ENCODE results near the gene DACH1. TPM values are rescaled to one million over a fixed set of nuclear protein-coding genes. Genes with fewer than 3 reads are reported as not detected.
A peak's percentile ranks its signal among the peaks of the same experiment; 100 is the strongest.

The DACH1 gene
- total RNA-seq, 1 donor from 2014 or later, result 4.9 TPM

DNA sequence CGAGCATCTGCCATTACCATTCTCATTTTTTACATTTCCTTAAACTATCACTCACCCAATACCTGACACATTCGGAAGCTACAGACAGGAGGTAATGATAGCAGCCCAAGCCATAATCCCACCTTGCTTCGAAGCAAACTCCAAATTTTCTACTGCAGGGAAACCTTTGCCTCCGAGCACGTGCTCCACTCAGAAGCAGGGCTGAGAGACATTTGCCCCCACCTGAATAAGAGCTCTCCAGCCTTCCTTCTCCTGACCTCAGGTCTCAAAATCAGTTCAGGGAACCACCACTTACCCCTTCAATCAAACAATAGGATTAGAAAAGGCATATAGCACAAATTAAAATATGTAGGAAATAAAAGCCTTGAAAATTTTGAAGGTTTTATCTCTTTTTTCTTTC lies 2.3 kb upstream of the DACH1 start:
- no peak for ATAC-seq
- DNase-seq (ENCODE audit: low spot score), result no peak
- intact Hi-C loops (cut with DNase I), result no loop called here

DNA sequence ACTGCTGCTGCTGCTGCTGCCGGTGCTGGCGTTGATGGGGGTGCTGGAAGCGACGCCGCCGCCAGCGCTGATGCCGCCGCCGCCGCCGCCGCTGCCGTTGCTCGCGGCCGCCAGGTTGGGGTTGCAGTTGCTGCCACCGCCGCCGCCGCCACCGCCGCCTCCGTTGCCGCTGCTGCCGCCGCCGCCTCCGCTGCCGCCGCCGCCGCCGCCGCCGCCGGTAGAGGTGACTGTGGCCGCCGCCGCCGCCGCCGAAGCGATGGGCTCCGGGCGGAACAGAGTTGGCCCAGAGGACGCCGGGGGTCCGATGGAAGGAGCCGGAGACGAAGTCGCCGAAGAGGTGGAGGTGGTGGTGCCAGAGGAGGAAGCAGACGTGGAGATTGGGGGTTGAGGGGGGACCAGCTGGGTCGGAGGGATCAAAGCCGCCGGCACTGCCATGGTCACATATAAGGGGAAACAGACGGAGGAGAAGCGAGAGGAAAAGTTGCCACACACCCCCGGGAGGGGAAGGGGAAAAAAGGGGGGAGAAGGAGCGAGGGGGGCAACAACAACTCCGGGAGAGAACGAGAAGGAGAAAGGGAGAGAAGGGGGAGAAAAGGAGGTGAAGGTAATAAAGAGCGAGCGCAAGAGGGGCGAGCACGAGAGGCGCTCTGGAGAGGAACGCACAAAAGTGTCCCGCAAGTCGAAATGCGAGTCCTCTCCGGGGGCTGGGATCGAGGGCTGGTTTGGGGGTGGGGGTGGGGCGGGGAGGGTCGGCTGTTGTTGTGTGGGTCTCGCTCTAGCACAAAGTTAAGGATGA lies 471 bp downstream of the DACH1 start:
- DNase-seq (ENCODE audit: low spot score) (peak; percentile 53), ATAC-seq (peak; percentile 20)
- intact Hi-C loops (cut with DNase I), result no loop called here

DNA sequence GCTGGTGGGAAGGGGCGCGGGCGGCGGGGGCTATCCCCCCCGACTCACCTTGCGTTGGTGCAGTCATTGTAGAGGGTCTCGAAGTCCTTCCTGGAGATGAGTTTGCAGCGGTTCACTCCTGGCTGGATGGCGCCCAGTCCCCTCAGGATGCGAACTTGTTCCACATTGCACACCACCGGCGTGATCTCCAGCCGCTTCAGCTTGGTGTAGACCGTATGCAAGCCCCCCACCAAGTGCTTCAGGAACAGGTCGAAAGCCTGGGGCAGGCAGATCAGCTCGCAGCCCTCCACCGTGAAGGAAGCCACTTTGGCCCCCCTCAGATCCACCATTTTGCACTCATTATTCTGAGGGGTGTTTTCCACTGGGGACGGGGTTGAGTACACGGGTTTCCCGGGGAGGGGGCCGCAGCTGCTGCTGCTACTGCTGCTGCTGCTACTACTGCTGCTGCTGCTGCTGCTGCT lies 1.1 kb downstream of the DACH1 start:
- intact Hi-C loops (cut with DNase I), result no loop called here
- peak; percentile 57 for DNase-seq (ENCODE audit: low spot score)
- no peak for ATAC-seq

DNA sequence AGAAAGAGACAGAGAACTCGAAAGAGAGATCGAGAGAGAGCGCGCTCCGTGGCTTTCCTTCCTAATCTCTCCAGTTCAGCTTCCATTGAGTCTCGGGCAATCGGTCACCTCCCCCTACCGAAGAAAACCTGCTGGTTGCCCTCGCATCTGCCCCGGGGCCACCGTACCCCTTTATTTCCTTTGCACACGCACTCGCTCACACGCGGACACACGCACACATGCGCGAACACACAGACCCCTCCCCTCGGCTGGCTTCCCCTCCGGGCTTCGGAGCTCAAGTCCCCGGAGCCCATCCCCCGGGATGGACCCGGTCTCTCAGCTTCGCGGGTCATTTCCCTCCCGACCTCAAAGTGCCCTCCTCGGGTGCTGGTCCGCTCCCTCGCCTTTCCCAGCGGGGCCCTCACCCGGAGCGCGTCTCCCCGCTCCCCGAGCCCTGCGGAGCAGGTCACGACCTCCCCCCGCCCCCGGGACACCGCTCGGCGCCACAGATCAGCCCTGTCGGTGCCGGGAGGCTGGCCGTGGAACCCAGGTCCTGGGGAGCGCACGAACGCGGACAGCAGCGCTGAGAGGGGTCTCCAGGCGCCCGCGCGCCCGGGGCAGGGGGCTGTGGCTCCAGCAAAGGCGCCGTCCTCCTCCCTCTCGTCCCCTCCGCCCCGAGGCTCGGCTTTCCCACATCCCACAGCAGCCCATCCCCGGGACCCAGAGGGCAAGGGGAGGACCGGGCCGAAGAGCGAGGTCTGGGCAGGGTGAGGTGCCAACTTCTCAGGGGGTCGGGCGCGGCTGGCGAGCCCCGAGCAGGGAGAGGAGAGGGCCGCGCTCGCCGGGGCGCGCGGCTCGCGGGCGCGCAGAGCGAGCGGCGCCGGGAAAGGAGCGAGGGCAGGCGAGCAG lies 1.8 kb downstream of the DACH1 start:
- peak; percentile 33 for ATAC-seq

DNA sequence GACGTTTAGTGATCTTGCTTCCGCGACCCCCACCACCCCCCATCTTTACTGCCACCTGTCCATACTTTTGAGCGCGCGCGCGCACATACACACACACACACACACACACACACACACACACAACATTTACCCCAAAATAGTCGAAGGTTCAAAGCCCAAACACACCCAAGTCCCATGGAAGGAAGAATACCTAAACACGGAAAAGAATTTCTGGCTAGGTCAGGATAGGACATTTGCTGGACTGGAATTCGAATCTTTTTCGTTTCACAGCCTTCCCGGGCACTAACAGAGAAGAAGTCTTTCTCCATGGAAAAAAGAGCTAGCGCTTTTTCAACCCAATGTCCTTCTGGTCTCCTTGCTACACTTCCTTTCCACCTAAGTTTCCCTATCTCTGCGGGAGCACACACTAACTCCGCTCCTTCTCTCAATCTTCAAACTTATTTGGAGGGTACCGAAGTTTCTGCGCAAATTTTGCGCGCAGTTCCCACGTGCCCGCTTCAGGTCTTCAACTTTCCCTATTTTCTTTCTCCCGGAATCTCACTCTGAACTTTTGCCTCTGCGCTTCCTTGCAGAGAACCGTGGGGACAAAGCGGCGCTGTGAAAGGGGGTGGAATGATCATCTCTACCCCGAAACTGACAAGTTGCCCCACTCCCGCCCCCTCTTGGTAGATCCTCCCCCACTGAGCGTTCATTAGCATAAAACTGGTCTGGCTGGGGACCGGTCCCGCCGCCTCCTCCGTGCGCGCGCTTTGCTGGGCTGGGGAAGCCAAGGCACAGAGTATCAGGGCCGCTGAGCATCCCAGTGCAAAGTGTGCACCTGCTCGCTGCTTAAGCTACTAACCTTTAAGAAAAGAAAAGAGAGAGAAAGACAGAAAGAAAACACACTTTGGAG lies 2.7 kb downstream of the DACH1 start:
- DNase-seq (ENCODE audit: low spot score) (peak; percentile 61), ATAC-seq (peak; percentile 65)
- intact Hi-C loops (cut with DNase I), result no loop called here

More for the DNA sequence above, 1.8 kb downstream of the DACH1 start:
- DNase-seq (ENCODE audit: low spot score), result peak; percentile 56
- intact Hi-C loops (cut with DNase I), result no loop called here

DNA sequence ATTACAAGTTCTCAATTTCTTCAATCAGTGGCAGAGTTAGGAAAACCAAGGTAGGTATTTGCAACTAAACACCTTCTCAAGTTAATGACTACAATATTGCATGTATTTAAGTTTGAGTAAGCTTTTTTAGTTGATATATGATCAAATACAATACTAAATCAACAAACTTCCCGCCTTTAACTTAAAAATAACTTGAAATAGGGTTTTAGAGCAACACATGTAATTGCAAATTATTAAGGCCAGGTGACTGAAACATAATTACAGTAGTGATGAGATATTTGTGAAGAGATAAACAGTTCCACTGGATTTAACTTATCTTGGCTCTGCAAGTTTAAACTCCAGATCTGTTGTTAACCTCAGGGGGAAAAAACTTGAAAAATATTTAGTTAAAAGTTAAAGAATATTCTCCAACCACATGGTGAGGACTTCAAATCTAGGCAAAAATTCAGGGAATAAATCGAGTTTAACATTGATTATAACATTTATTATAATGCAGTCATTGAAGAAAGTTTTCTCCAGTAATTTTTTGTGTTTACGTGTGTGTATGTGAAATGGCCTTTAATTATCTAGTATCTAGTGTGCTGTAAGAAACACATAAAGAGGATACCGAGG lies 3.6 kb downstream of the DACH1 start:
- intact Hi-C loops (cut with DNase I), result no loop called here
- no peak for ATAC-seq
- no peak for DNase-seq (ENCODE audit: low spot score)

DNA sequence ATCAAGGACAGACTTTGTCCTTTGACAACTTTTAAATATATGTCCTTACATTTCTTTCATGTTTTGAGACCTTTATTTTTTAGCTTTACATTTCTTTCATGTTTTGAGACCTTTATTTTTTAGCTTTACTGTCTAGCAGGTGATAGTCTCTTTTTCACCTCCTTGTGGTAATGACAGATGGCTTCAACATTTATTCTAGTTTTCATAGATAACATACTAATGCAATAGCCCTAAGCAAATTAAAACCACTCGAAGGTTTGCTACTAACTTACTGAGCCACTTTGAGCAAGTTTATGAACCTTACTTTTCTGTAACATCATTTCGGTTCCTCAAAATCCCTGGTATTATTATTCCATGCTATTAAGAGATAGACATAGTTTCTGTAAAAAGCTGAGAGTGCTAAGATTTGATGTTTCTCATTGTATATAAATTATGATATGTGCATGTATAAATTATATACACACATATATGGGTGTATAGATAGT lies 4.5 kb downstream of the DACH1 start:
- DNase-seq (ENCODE audit: low spot score), result no peak
- ATAC-seq, result no peak
- intact Hi-C loops (cut with DNase I), result no loop called here

DNA sequence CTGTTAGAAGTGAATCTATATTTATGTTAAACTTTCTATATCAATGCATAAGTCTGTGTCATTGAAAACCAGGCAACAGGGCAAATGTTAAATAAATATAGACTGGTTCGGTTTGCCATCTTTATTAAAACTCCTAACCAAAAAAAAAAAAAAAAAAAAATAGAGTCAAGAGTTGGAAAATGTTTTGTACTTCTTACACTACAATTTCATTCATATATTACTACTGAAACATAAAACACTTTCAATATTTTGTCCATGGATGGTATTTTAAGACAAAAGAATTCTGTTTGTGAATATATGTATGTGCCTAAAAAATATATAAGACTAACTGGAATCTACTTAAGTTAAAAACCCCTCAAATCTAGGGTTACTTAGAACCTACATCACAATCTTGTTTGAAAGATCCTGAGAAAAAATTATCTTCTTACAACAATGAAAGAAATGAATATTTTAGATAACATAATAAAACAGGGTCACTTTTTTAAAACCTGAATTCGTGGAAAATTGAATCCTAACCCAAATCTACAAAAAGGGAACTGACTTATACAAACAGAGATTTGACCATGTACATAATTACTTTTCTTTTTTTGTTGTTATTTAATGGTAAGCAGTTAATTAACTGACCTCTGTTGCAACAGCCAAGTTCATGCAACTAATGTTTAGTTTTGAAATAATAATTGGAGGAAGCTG lies 5.1 kb downstream of the DACH1 start:
- DNase-seq (ENCODE audit: low spot score) (no peak), ATAC-seq (no peak)
- intact Hi-C loops (cut with DNase I), result no loop called here

DNA sequence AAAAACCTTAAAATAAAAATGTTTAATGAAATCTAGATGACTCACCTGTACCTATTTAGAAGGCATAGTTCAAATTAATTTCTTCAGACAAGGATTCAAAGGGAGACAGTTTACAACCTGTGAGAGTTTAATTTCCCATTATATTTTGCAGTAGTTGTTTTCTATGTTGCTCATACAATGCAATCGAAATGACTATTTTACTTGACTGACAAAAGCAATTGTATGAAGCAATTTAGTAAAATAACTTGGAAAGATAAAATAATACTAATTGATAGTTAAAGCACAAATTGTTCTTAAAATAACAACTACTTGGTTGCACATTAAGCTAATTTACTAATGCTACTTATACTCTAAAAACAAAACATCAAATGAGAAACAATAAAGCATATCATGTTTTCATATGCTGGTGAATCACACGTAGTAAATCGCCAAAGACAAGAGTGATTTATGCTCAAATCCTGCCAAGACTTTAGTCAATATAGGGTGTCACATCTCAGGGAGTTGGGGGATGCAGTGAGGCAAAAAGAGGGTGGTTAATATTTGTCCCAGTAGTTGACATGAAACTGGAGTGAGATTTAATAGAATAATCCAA lies 6.4 kb downstream of the DACH1 start:
- DNase-seq (ENCODE audit: low spot score) (no peak), ATAC-seq (no peak)
- intact Hi-C loops (cut with DNase I), result no loop called here

DNA sequence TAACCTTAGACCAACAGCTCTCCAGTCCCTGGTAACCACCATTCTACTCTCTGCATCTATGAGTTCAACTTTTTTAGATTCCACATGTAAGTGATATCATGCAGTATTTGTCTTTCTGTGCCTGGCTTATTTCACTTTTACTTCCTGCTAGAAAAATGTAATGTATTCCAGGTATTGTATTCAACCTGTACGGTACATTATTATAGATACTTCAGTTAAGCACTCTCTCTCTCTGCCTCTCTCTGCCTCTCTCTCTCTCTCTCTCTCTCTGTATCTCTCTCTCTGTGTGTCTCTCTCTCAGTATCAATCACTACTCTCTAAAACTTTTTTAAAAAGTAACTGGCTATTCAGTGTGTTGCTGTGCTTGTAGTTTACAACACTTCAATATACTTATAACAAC lies 8.4 kb downstream of the DACH1 start:
- intact Hi-C loops (cut with DNase I), result no loop called here
- DNase-seq (ENCODE audit: low spot score), result no peak
- ATAC-seq, result no peak

DNA sequence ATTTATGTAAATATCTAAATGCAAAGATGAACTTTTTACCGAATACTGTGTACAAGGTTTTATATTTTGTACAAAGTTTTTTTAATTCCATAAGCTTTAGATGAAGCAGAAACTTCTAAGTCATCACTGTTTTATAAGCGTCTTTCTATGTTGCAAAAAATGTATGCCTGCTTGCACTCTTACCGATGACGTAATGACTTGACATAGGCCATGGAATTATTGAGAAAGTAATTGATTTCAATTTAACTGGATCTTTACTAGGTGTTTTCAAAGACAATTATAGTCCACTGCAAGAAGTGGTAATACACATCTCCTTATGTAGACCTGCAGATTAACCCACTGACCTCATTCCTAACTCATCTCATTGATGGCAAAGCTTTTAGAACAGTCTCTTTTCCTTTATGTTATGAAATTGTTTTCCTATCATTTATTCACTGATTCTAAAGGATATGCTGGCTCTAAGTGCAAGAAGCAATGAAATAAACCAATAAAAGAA lies 10.4 kb downstream of the DACH1 start:
- DNase-seq (ENCODE audit: low spot score) (no peak), ATAC-seq (no peak)
- intact Hi-C loops (cut with DNase I), result no loop called here

DNA sequence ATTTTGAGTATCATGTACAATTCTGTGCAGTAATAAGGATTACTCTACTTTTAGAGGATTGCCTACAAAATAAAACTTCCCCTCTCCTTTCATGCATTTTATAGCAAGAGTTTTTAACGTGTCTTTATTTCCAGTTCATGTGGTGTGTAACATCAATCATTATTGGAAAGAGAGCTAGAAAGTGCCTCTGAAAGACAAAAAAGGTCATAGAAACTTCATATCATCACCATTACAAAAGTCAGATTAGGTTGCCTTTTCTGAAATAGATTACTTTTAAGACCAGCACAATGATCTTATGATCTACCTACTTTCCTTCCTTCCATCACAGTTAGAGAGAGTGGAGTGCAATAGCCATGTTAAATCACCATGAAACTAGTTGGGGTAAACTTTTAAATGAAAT lies 12.6 kb downstream of the DACH1 start:
- intact Hi-C loops (cut with DNase I), result no loop called here
- ATAC-seq, result no peak
- DNase-seq (ENCODE audit: low spot score), result no peak

DNA sequence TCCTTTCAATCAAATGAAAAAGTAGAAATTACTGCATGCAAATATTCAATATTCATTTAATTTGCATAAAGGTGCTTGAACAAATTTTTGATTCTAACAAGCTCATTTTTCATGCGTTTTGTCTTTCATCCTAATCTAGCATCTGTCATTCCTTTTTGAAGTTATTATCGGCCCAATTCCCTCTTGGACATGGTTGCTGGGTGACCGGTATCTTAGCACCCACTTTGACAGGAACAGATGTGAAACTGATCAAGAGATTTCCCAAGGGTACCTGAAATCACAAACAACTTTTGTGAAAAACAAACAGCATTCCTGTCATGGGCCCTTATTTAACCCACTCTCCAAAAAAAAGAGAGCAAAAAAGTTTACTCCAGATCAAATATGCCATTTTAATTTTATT lies 13.3 kb downstream of the DACH1 start:
- no peak for DNase-seq (ENCODE audit: low spot score)
- intact Hi-C loops (cut with DNase I), result no loop called here
- no peak for ATAC-seq

DNA sequence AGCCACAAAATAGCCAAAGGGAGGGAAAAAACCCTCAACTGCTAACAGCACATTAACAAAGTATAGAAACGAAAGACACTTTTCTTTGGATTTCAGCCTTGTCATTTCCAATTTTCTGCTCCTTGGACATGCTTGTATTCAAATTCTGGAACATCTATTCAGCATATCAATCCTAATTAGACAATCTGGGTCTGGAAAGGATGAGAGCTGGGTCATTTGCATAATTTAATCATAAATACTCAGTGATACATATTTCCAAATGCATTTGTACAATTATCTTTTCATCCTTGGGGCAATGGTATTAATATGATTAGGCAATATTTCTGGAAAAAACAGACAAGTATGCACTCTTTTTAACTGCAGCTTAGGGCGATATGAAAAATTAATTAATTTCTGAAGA lies 14.3 kb downstream of the DACH1 start:
- ATAC-seq (no peak), DNase-seq (ENCODE audit: low spot score) (no peak)
- intact Hi-C loops (cut with DNase I), result no loop called here

DNA sequence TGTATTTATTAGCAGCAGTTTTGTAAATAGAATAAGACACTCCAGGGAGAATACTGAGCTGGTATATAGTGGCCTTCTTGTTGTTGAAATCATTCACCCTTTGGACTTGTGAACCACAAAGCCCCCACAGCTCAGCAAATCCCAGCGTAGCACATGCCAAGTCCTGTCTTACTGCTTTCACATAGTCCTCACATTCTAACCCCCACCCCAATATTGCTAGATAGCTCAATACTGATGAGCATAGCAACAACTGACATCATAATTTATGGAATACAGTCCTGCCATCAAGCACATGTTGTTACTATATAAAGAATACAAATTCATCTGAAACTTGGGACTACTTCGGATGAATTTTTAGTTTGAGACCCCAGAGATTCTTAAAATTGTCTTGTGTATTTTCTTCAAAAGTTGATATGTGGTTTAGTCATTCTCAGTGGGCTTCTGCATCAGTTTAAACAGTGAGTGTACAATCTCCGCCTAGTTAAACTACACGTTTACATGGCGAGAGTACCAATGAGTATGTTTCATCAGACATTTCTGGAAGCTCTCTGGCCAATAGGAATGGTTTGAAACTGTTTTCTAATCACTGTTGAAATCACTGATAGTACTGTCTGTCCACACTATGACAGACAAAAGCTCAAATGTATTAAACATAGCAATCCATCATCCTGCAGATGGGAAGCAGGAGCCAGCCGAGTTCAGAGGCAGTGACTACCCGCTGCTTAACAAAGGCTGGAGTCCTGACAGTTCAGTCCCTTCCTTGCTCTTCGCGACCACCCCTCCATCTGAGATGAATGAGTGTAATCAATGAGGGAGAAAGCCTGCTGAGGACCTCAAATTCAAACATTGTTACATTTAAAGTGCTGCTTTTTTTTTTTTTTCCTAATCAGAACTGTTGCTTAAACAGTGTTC lies 15.2 kb downstream of the DACH1 start:
- ATAC-seq (no peak), DNase-seq (ENCODE audit: low spot score) (no peak)
- intact Hi-C loops (cut with DNase I), result no loop called here

DNA sequence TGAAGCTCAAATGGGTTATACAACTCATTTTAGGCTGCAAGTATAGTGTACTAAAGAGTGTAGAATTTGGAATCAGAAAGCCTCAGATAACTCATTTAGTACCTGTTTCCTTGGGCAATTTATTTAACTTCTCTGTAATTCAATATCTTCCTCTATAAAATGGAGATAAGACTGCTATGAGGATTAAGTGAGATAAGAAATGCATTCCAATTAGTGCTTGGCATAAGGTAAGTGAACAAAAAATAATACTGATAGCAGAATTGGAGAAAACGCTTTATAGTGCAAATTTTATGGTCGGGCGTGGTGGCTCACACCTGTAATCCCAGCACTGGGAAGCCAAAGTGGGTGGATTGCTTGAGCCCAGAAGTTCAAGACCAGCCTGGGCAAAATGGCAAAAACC lies 25.0 kb downstream of the DACH1 start:
- DNase-seq (ENCODE audit: low spot score) (no peak), ATAC-seq (no peak)
- intact Hi-C loops (cut with DNase I), result no loop called here

DNA sequence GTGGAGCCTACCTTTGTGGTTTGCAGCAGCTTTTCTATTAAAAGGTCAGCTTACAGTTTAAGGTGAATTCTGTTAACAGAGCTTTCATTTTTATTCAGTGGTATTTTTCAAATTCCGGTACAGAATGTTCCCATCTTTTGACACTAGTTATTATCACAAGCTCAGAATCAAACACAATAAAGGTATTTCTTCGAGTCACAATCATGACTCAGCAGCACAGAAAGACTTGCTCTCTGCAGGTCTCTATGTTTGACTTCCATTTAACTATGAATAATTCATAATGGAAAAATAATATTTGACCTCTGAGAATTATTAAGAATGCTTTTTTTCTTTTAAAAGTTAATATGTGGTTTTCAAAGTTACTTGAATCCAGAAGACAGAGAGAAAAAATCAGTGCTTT lies 28.2 kb downstream of the DACH1 start:
- ATAC-seq (no peak), DNase-seq (ENCODE audit: low spot score) (no peak)
- intact Hi-C loops (cut with DNase I), result no loop called here
